ENCODE measurements around the gene ACBD4. TPM values are rescaled to one million over a fixed set of nuclear protein-coding genes. Genes with fewer than 3 reads are reported as not detected.

The ACBD4 gene
- total RNA-seq, 1 experiment from 2014 or later = 9.7 TPM

DNA sequence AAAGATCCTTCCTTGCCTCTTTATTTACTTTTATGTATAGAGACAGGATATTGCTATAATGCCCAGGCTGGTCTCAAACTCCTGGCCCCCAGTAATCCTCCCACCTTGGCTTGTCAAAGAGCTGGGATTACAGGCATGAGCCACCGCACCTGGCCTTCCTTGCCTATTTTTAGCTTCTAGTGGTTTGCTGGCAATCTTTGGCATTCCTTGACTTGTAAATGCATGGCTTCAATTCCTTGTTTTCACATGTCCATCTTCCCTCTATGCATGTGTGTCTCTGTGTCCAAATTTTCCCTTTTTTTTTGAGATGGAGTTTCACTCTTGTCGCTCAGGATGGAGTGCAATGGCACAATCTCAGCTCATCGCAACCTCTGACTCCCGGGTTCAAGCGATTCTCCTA is 48.7 kb downstream of the ACBD4 start:
- H3K9me3 ChIP-seq (ENCODE audit: control insufficient read depth, low read depth, low read length) = no peaks in the 10 kb centered on the region
- Mint-ChIP-seq H3K4me3 (no peak overlapping the region), H3K36me3 (ENCODE audit: insufficient read depth in 1 of 3, low read depth in 3 of 3) (no peaks in the 10 kb centered on the region), H3K9me3 (no peaks in the 10 kb centered on the region), H3K4me1 (peaks cover 5 to 12% of the 10 kb centered on the region in 2 experiments), H3K27me3 (ENCODE audit: low read depth) (no peaks in the 10 kb centered on the region), H3K27ac (peak overlapping the region in 1 of 3 experiments; percentile 23; a peak in 1 of 7 replicates)
- no peak overlapping the region for H2BK15ac ChIP-seq (ENCODE audit: low read depth, low read length)
- no peak overlapping the region for H4K8ac ChIP-seq (replicated peaks; ENCODE audit: insufficient read length, low read depth, low read length)
- H3K4ac ChIP-seq (ENCODE audit: low read depth, low read length) = no peak overlapping the region
- H3T11ph ChIP-seq (ENCODE audit: low read length) = no peak overlapping the region
- no peak overlapping the region for H2BK120ac ChIP-seq (ENCODE audit: low read depth, low read length, poor library complexity, severe bottlenecking)
- WGBS (ENCODE audit: extremely low coverage, insufficient read length, low lambda C conversion rate) = no CpG with 5 or more reads among the region's 5 CpGs
- no peaks in the 10 kb centered on the region for H3K4me1 ChIP-seq (ENCODE audit: insufficient read depth, low read length)
- no peaks in the 10 kb centered on the region for H3K23me2 ChIP-seq (ENCODE audit: insufficient read length, low read depth, low read length, poor library complexity, severe bottlenecking)
- no peak overlapping the region for H3K18ac ChIP-seq (ENCODE audit: insufficient read length, low read depth, low read length)
- no peak overlapping the region for H3K9ac ChIP-seq (ENCODE audit: extremely low read depth, insufficient read length, low read length)
- no peak overlapping the region for H3K27ac ChIP-seq (ENCODE audit: insufficient read length, low read depth, low read length)
- DNase-seq = no peak
- TF ChIP-seq, protein P1, sequence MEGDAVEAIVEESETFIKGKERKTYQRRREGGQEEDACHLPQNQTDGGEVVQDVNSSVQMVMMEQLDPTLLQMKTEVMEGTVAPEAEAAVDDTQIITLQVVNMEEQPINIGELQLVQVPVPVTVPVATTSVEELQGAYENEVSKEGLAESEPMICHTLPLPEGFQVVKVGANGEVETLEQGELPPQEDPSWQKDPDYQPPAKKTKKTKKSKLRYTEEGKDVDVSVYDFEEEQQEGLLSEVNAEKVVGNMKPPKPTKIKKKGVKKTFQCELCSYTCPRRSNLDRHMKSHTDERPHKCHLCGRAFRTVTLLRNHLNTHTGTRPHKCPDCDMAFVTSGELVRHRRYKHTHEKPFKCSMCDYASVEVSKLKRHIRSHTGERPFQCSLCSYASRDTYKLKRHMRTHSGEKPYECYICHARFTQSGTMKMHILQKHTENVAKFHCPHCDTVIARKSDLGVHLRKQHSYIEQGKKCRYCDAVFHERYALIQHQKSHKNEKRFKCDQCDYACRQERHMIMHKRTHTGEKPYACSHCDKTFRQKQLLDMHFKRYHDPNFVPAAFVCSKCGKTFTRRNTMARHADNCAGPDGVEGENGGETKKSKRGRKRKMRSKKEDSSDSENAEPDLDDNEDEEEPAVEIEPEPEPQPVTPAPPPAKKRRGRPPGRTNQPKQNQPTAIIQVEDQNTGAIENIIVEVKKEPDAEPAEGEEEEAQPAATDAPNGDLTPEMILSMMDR (conservative IDR thresholded peaks at IDR 0.05) = no peak
- H2AK5ac ChIP-seq (ENCODE audit: insufficient read length, low read length) = no peak overlapping the region
- H3K79me2 ChIP-seq (ENCODE audit: insufficient read depth, low read length) = no peaks in the 10 kb centered on the region
- H4K91ac ChIP-seq (ENCODE audit: insufficient read length, low read depth, low read length) = no peak overlapping the region
- H2AFZ ChIP-seq (ENCODE audit: low read length) = no peak overlapping the region
- no peak overlapping the region for H2BK5ac ChIP-seq (ENCODE audit: insufficient read length, low read length)
- no peak overlapping the region for H3K4me2 ChIP-seq (ENCODE audit: insufficient read depth, insufficient read length, low read length)
- H3K27me3 ChIP-seq (ENCODE audit: insufficient read depth, low read length) = no peaks in the 10 kb centered on the region
- no peaks in the 10 kb centered on the region for H4K20me1 ChIP-seq (ENCODE audit: control insufficient read depth, insufficient read depth, insufficient read length)
- no peak overlapping the region for H2BK12ac ChIP-seq (ENCODE audit: insufficient read length, low read depth, low read length)
- no peak overlapping the region for H3K14ac ChIP-seq (ENCODE audit: insufficient read depth, low read length)
- no peaks in the 10 kb centered on the region for H3K79me1 ChIP-seq (ENCODE audit: insufficient read depth, low read depth, low read length, poor library complexity, severe bottlenecking)
- H2BK20ac ChIP-seq (ENCODE audit: low read depth, low read length, poor library complexity, severe bottlenecking) = no peak overlapping the region
- no peak overlapping the region for H3K56ac ChIP-seq (ENCODE audit: insufficient read length, low read depth, low read length)
- H4K5ac ChIP-seq (ENCODE audit: insufficient read length, low read depth, low read length) = no peak overlapping the region
- no peak overlapping the region for H3K23ac ChIP-seq (ENCODE audit: insufficient read length, low read depth, low read length)

Measured in H9 (cell line).